ENCODE results near the gene ANXA8. TPM values are rescaled to one million over a fixed set of nuclear protein-coding genes. Genes with fewer than 3 reads are reported as not detected.

Gene ANXA8
- polyA plus RNA-seq, 3 donors: 0.52 to 2.9 (median 0.97) TPM

GRCh38 chr10:47457826-47458225, 26.1 kb downstream of the ANXA8 start:
- Histone ChIP-seq H3K27me3 (ENCODE audit: control insufficient read depth in 2 of 2, insufficient read depth in 2 of 2, low read length in 2 of 2) (no peaks in the 10 kb centered on the region), H2AFZ (ENCODE audit: insufficient read depth, low read depth, low read length, poor library complexity, severe bottlenecking) (no peak overlapping the region), H3K4me2 (replicated peaks; ENCODE audit: extremely low read depth, low read length, poor library complexity, severe bottlenecking) (no peak overlapping the region), H3K79me2 (ENCODE audit: insufficient read depth, low read length) (no peaks in the 10 kb centered on the region), H3K4me3 (replicated peaks in 1 of 3; ENCODE audit: low read depth in 2 of 3, low read length in 3 of 3) (no peak overlapping the region), H3K4me1 (ENCODE audit: control insufficient read depth in 1 of 2, insufficient read depth in 2 of 2, low read length in 2 of 2) (no peaks in the 10 kb centered on the region), H3K9me3 (replicated peaks in 1 of 2; ENCODE audit: control insufficient read depth in 1 of 2, insufficient read depth in 1 of 2, low read length in 2 of 2) (no peaks in the 10 kb centered on the region), H3K9ac (ENCODE audit: insufficient read depth, low read length, poor library complexity, severe bottlenecking) (no peak overlapping the region), H3K27ac (ENCODE audit: low read depth in 1 of 2, low read length in 2 of 2) (no peak overlapping the region), H3K36me3 (replicated peaks in 1 of 2; ENCODE audit: control insufficient read depth in 1 of 2, insufficient read depth in 2 of 2, low read length in 2 of 2) (no peaks in the 10 kb centered on the region), H4K20me1 (ENCODE audit: insufficient read depth, low read length) (no peaks in the 10 kb centered on the region)
- no peak overlapping the region for H3K4me3 Mint-ChIP-seq
- WGBS (ENCODE audit: insufficient coverage): no CpG with 5 or more reads among the region's 1 CpG
- H3K4me1 Mint-ChIP-seq: peaks cover 6% of the 10 kb centered on the region
- TF ChIP-seq, protein P1, sequence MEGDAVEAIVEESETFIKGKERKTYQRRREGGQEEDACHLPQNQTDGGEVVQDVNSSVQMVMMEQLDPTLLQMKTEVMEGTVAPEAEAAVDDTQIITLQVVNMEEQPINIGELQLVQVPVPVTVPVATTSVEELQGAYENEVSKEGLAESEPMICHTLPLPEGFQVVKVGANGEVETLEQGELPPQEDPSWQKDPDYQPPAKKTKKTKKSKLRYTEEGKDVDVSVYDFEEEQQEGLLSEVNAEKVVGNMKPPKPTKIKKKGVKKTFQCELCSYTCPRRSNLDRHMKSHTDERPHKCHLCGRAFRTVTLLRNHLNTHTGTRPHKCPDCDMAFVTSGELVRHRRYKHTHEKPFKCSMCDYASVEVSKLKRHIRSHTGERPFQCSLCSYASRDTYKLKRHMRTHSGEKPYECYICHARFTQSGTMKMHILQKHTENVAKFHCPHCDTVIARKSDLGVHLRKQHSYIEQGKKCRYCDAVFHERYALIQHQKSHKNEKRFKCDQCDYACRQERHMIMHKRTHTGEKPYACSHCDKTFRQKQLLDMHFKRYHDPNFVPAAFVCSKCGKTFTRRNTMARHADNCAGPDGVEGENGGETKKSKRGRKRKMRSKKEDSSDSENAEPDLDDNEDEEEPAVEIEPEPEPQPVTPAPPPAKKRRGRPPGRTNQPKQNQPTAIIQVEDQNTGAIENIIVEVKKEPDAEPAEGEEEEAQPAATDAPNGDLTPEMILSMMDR (IDR thresholded peaks at IDR 0.05): no peak
- DNase-seq: no peak
- peaks cover 4 to 12% (median 5%) of the 10 kb centered on the region in 3 donors for H3K27me3 Mint-ChIP-seq (ENCODE audit: low read depth in 3 of 3)
- no peaks in the 10 kb centered on the region for H3K36me3 Mint-ChIP-seq
- no peak overlapping the region for H3K27ac Mint-ChIP-seq
- intact Hi-C loops (cut with micrococcal nuclease): no loop called here
- H3K9me3 Mint-ChIP-seq: no peaks in the 10 kb centered on the region

DNA sequence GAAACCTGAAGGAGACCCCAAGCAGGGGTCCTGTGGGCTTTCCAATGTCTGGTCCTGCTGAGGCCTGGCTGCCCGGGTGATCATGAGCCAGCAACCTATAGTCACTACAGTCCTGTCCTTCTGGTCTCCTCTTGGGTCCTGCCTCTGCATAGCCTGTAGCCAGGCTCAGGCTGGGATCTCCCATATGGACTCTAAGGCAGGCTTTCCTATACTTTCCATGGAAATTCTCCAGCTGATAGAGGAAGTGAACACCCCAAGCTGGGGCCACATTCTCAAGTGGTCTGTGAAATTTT, 26.4 kb downstream of the ANXA8 start:
- no peak overlapping the region for H3K27ac Mint-ChIP-seq
- Histone ChIP-seq H3K4me3 (replicated peaks in 1 of 3; ENCODE audit: low read depth in 2 of 3, low read length in 3 of 3) (no peak overlapping the region), H3K4me1 (ENCODE audit: control insufficient read depth in 1 of 2, insufficient read depth in 2 of 2, low read length in 2 of 2) (no peaks in the 10 kb centered on the region), H3K9ac (ENCODE audit: insufficient read depth, low read length, poor library complexity, severe bottlenecking) (no peak overlapping the region), H3K4me2 (replicated peaks; ENCODE audit: extremely low read depth, low read length, poor library complexity, severe bottlenecking) (no peak overlapping the region), H3K79me2 (ENCODE audit: insufficient read depth, low read length) (no peaks in the 10 kb centered on the region), H3K9me3 (replicated peaks in 1 of 2; ENCODE audit: control insufficient read depth in 1 of 2, insufficient read depth in 1 of 2, low read length in 2 of 2) (no peaks in the 10 kb centered on the region), H3K27me3 (ENCODE audit: control insufficient read depth in 2 of 2, insufficient read depth in 2 of 2, low read length in 2 of 2) (no peaks in the 10 kb centered on the region), H3K36me3 (replicated peaks in 1 of 2; ENCODE audit: control insufficient read depth in 1 of 2, insufficient read depth in 2 of 2, low read length in 2 of 2) (no peaks in the 10 kb centered on the region), H4K20me1 (ENCODE audit: insufficient read depth, low read length) (no peaks in the 10 kb centered on the region), H2AFZ (ENCODE audit: insufficient read depth, low read depth, low read length, poor library complexity, severe bottlenecking) (no peak overlapping the region), H3K27ac (ENCODE audit: low read depth in 1 of 2, low read length in 2 of 2) (no peak overlapping the region)
- H3K4me3 Mint-ChIP-seq: no peak overlapping the region
- H3K4me1 Mint-ChIP-seq: peaks cover 6% of the 10 kb centered on the region
- H3K27me3 Mint-ChIP-seq (ENCODE audit: low read depth in 3 of 3): peaks cover 4 to 12% (median 5%) of the 10 kb centered on the region in 3 donors
- intact Hi-C loops (cut with micrococcal nuclease): no loop called here
- peaks cover 0 to under 1% (median 0%) of the 10 kb centered on the region in 7 donors for H3K9me3 Mint-ChIP-seq
- no peaks in the 10 kb centered on the region for H3K36me3 Mint-ChIP-seq
- TF ChIP-seq, protein P1 (IDR thresholded peaks at IDR 0.05): no peak
- DNase-seq: no peak
- WGBS (ENCODE audit: insufficient coverage): 100% methylated on average over 1 of the region's 1 CpG
